NCI-H1092 (cell line): ENCODE results near the gene METAP2.
A peak's percentile ranks its signal among the peaks of the same experiment; 100 is the strongest.
"Not testable (repeated sequence)": the region's sequence is repeated elsewhere in the genome, so short reads cannot be mapped to it uniquely, and the experiment has no call there.

ENCODE experiments used
- DNase-seq: peaks from one replicate; lab custom pipeline; 2025; lab: John Stamatoyannopoulos, UW

Gene METAP2

DNA sequence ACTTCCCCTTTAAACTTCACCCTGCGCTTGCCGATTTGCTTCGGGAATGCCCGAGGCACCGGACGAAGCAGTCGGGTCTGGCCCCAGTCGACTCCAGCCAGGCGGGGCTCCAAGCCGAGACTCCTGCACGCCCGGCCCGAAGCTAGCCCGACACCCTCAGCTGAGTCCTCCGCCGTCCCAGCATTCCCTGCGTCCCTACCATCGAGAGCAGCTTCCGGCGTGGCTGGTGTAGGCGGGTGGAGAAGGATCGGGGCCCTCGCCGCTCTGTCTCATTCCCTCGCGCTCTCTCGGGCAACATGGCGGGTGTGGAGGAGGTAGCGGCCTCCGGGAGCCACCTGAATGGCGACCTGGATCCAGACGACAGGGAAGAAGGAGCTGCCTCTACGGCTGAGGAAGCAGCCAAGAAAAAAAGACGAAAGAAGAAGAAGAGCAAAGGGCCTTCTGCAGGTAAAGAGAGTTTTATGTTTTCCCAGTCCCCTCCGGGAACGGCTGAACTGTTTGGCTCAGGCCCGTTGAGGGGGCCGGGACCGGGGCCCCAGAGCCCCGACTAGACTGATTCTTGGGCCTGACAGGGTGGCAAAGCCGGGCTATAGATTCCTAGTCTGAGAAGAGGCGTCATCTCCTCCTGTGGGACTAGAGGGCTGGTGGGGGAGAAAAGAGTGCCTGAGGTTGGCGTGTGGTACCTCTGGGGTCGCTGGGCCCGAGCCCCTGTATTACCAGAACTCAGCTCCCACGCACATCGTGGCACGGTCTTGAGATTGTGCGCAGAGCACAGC is at the start of gene METAP2:
Gene METAP2, plus strand, starts transcription at position 269 of the 776 bp plus-strand sequence. Its CDS starts 28 bp downstream, at position 297.
- DNase-seq, result peak; percentile 87

DNA sequence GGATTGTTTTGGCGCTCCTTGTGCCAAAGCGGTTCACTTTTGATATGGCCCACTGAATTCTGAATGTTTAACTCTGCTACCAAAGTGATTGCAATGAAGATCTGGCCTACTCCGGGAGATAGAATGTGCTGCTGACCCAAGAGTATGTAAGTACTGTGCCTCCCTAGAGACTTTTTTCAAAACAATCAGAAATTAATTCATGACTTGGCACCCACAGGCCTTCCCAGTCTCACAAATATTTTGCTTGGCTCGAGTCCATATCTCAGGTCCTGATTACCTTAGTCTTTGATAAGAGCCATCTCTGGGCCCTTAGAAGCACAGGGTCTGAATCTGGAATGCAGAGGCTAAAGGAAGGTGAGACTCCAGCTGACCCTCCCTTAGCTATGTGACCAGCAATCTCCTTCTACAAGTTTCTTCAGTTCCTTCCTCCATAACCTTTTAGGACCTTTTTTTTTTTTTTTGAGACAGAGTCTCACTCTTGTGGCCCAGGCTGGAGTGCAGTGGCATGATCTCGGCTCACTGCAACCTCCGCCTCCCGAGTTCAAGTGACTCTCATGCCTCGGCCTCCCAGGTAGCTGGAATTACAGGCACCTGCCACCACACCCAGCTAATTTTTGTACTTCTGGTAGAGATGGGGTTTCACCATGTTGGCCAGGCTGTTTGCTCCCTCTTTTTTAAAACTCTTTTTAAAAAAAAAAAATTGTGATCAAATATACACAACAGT is 49.5 kb upstream of the METAP2 start:
- peak; percentile 4 for DNase-seq

DNA sequence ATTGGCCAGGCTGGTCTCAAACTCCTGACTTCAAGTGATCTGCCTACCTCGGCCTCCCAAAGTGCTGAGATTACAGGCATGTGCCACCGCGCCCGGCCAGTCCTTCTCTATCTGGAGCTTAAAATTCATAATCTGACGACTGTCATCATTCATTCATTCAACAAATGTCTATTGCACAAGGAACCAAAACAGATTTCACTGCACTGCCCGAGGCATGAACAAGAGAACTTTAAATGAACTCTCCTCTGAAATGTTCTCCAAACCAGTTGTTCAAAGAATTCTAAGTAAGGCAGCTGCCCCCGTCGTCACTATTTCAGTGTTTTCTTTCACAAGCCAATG is 44.8 kb upstream of the METAP2 start:
- DNase-seq, result no peak

- DNase-seq, result no peak
Measured at GRCh38 chr12:95431120-95431519, 42.8 kb upstream of the METAP2 start.

DNA sequence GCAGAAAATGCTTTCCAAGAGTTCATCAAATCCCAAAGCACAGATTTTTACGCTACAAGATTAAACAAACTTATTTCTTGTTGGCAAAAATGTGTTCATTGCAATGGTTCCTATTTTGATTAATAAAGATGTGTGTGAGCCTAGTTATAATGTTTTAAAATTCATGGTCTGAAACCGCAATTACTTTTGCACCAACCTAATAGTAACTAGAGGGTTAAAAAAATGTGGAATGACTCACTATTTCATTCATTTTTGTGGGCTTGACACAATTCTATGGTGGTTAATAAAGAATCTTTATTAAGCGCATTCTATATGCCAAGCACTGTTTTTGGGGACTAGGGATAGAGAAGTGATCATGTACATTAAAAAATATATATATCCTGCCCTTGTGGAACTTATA is 38.6 kb upstream of the METAP2 start:
- DNase-seq, result no peak

DNA sequence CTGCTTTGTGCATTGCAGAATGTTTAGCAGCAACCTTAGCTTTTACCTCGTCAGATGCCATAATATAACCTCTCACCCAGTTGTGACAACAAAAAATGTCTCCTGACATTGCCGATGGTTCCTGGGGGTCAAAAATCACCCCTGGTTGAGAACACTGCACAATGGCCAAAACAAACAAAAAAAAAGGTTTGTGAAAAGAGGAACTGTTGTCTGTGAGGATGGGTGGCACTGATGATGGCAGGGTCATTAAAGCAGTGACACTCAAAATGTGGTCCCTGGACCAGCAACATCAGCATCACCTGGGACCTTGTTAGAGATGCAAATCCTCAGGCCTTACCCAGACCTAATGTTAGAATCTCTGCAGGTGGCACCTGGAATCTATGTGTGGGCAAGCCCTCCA is 36.4 kb upstream of the METAP2 start:
- no peak for DNase-seq

- no peak for DNase-seq
Measured at GRCh38 chr12:95439461-95440230, 34.3 kb upstream of the METAP2 start.

DNA sequence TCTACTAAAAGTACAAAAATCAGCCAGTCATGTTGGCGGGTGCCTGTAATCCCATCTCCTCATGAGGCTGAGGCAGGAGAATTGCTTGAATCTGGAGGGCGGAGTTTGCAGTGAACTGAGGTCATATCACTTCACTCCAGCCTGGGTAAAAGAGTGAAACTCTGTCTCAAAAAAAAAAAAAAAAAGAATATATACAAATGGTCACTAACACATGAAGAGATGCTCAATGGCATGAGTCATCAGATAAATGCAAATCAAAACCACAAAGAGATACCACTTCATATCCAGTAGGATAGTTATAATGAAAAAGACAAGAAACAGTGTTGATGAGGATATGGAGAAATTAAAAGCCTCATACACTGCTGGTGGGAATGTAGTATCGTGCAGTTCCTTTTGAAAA is 33.6 kb upstream of the METAP2 start:
- DNase-seq, result no peak

GRCh38 chr12:95443459-95443858 is 30.5 kb upstream of the METAP2 start:
- no peak for DNase-seq

DNA sequence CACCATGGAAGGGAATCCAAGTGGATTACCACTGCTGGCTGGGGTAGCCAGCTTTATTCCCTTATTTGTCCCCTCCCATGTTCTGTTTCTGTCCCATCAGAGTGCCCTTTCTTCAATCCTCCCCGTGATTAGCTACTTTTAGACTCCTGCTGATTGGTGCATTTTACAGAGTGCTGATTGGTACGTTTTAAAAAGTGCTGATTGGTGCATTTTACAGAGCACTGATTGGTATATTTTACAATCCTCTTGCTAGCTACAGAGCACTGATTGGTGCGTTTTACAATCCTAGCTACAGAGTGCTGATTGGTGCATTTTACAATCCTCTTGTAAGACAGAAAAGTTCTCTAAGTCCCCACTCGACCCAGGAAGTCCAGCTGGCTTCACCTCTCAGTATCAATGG is 28.9 kb upstream of the METAP2 start:
- not testable (repeated sequence) for DNase-seq

DNA sequence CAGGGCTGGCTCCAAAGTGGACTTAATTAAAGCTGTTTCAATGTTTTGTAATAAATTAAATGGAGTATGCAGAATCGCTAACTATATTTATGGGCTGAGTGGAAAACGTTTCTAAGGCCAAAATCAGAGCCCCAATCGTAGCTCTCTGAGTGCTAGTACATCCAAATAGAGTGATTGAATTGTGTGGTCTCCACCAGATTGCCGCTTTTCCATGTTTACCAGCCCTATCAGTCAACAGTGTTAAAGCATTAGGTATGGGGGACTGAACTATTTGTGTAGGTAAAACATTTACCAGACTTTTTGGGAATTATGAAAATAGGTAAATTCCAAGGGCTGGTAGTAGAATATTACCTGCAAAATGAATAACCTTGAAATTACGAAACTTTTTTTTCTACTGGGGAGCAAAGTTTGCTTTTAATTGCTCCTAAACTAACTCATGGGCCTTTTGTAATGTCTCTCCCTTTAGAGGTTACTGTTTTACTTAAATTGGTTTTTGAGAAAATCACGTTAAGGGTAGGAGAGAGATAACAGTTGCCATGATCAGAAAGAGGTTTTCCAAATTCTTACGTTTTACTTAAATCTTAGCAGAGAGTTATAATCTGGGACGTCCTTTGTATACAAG is 28.0 kb upstream of the METAP2 start:
- DNase-seq, result no peak

DNA sequence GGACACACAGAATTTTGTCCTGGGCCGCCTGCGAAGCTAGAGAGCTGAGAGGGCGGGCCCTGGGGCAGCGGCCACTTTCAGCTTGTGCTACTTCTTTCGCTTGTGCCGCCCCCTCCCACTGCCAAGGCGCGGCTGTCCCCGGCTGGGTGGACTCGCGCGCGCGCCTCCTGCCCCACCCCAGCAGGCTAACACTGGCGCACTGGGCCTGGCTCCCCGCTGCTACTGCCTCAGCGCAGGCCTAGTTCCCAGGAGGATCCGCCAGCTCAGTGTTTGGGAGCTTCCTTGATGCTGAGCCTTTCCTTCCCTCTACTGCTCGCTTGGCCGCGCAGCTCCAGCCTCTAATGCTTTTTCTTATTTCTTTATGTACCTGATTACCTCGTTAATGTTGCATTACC is 27.4 kb upstream of the METAP2 start:
- DNase-seq, result no peak

- DNase-seq, result not testable (repeated sequence)
Measured at GRCh38 chr12:95449656-95450055, 24.3 kb upstream of the METAP2 start.

- DNase-seq, result not testable (repeated sequence)
Measured at GRCh38 chr12:95452501-95452900, 21.5 kb upstream of the METAP2 start.

GRCh38 chr12:95453881-95454280 is 20.1 kb upstream of the METAP2 start:
- DNase-seq, result not testable (repeated sequence)

- not testable (repeated sequence) for DNase-seq
Measured at GRCh38 chr12:95454780-95455215, 19.2 kb upstream of the METAP2 start.

DNA sequence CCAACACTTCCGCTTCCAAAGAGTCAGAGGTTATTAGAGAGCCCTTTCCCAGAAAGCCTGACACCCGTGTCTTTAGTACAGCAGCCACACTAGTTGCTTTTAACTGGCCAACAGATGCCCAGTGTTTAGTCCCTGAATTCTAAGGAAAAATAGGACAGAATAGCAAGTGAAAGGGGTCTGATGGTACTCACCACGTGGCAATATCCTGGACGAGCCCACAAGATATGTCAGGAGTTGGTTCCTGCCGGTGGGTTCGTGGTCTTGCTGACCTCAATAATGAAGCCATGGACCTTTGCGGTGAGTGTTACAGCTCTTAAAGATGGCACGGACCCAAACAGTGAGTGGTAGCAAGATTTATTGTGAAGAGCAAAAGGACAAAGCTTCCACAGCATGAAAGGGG is 16.3 kb upstream of the METAP2 start:
- DNase-seq, result not testable (repeated sequence)

DNA sequence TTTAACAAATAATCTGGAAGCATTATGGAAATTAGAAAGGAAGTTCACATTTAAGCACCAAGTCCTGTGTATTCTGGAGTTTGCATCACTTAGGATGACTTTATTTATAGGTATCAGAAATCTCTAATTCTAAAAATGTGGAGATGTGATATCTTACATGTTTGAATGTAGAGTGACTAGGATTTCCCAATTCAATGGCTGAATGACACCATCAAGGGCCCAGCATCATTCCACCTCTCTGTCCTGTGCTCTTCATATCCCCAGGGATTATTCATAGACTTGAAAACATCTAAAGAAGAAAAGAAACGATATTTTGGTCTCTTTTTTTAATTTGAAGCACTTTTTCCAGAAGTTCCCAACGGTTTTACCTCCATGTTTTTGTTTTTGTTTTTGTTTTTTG is 15.2 kb upstream of the METAP2 start:
- DNase-seq, result no peak

GRCh38 chr12:95459310-95459709 is 14.6 kb upstream of the METAP2 start:
- no peak for DNase-seq

DNA sequence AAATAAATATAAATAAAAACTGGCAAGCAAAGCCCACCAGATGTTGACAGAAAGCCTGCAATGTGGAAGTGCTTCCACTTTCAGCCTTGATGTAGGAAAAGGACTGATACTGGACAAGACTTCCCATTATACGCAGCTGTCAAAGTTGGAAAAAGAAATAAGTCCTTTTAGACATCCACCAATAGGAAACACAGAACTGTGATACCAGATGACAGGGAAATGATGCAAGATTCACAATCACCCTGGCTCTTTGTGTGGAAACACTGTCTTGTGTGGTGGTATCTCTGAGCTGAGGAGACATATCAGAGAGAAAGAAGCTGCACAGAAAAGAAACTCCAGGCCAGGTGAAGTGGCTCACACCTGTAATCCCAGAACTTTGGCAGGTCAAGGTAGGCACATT is 13.8 kb upstream of the METAP2 start:
- no peak for DNase-seq

- DNase-seq, result no peak
Measured at GRCh38 chr12:95460896-95461295, 13.1 kb upstream of the METAP2 start.

DNA sequence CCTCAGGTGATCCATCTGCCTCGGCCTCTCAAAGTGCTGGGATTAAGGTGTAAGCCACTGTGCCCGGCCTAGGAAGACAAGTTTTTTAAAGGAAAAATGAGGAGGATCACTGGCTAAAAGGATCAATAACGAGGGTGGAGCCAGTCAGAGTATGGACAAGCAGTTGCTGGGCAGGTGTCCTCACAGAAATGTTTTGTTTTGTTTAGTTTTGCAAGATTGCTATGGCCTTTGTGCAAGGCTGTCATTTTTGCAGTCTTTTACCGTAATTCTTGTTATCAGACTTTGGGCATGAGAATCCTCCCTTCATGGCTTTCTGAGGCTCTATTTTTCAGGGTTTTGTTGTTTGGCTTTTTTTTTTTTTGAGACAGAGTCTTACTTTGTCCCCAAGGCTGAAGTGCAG is 11.9 kb upstream of the METAP2 start:
- DNase-seq, result no peak
